HEK293 (cell line): Measurements from ENCODE around the gene NOC2L.

Experiments used
- IKZF3 ChIP-seq: fragments of 450-650 bp; IDR thresholded peaks from 2 replicates; pipeline ENCODE4 v1.5.0; 2018; ENCODE audit warnings: missing biosample characterization, mild to moderate bottlenecking, missing genetic modification characterization, moderate library complexity
- KLF8 ChIP-seq: fragments of 450-650 bp; formaldehyde crosslinking; IDR thresholded peaks from 2 replicates; pipeline ENCODE4 v1.5.1; 2016; ENCODE audit warnings: missing biosample characterization, missing genetic modification characterization
- SCRT1 ChIP-seq: fragments of 450-650 bp; formaldehyde crosslinking; IDR thresholded peaks from 2 replicates; pipeline ENCODE4 v1.5.1; 2016; ENCODE audit warnings: missing biosample characterization, missing genetic modification characterization, borderline replicate concordance
- SETDB1 ChIP-seq: IDR thresholded peaks from one replicate; pipeline ENCODE4 v1.6.1; 2017; ENCODE audit warnings: mild to moderate bottlenecking, low read length, moderate library complexity, mixed read lengths; ENCODE audit not compliant: insufficient read length
- ZBTB1 ChIP-seq: fragments of 450-650 bp; formaldehyde crosslinking; IDR thresholded peaks from 2 replicates; pipeline ENCODE4 v1.5.1; 2016; ENCODE audit warnings: missing biosample characterization, missing genetic modification characterization
- ZBTB20 ChIP-seq: fragments of 450-650 bp; formaldehyde crosslinking; IDR thresholded peaks from 2 replicates; pipeline ENCODE4 v1.5.1; 2016; ENCODE audit warnings: missing biosample characterization, missing genetic modification characterization
- ZBTB7A ChIP-seq: fragments of 450-650 bp; formaldehyde crosslinking; IDR thresholded peaks from 2 replicates; pipeline ENCODE4 v1.5.1; 2016; ENCODE audit warnings: low read depth, missing biosample characterization, missing genetic modification characterization
- ZNF16 ChIP-seq: fragments of 450-650 bp; formaldehyde crosslinking; IDR thresholded peaks from 2 replicates; pipeline ENCODE4 v1.5.1; 2016; ENCODE audit warnings: low read depth, missing biosample characterization, missing genetic modification characterization
- ZNF341 ChIP-seq: fragments of 450-650 bp; formaldehyde crosslinking; IDR thresholded peaks from 2 replicates; pipeline ENCODE4; 2016; ENCODE audit warnings: low read depth, missing biosample characterization, missing genetic modification characterization
- ZNF394 ChIP-seq: fragments of 450-650 bp; formaldehyde crosslinking; IDR thresholded peaks from 2 replicates; pipeline ENCODE4 v1.5.1; 2016; ENCODE audit warnings: missing biosample characterization, missing genetic modification characterization, mild to moderate bottlenecking, moderate library complexity, borderline replicate concordance
- ZNF600 ChIP-seq: fragments of 450-650 bp; formaldehyde crosslinking; IDR thresholded peaks from 2 replicates; pipeline ENCODE4 v1.5.1; 2016; ENCODE audit warnings: missing biosample characterization, missing genetic modification characterization
- ZNF701 ChIP-seq: fragments of 450-650 bp; formaldehyde crosslinking; IDR thresholded peaks from 2 replicates; pipeline ENCODE4 v1.5.1; 2016; ENCODE audit warnings: missing biosample characterization, missing genetic modification characterization
- ZNF837 ChIP-seq: fragments of 450-650 bp; formaldehyde crosslinking; IDR thresholded peaks from 2 replicates; pipeline ENCODE4 v1.5.1; 2016; ENCODE audit warnings: missing biosample characterization, missing genetic modification characterization
- ZSCAN30 ChIP-seq: fragments of 450-650 bp; IDR thresholded peaks from 2 replicates; pipeline ENCODE4 v1.5.1; 2018; ENCODE audit warnings: missing biosample characterization, mild to moderate bottlenecking, missing genetic modification characterization, moderate library complexity
- TF ChIP-seq, protein P1 (sequence below): fragments of 450-650 bp; formaldehyde crosslinking; IDR thresholded peaks from 2 replicates; pipeline ENCODE4 v1.5.1; 2016; ENCODE audit warnings: missing biosample characterization, missing genetic modification characterization
- TF ChIP-seq, protein P2 (sequence below): fragments of 450-650 bp; formaldehyde crosslinking; IDR thresholded peaks from 2 replicates; pipeline ENCODE4 v1.5.1; 2016; ENCODE audit warnings: missing biosample characterization, missing genetic modification characterization
- TF ChIP-seq, protein P3 (sequence below): fragments of 450-650 bp; formaldehyde crosslinking; IDR thresholded peaks from 2 replicates; pipeline ENCODE4 v1.5.1; 2016; ENCODE audit warnings: missing biosample characterization, missing genetic modification characterization
- TF ChIP-seq, protein P4 (sequence below): fragments of 450-650 bp; formaldehyde crosslinking; IDR thresholded peaks from 2 replicates; pipeline ENCODE4; 2016; ENCODE audit warnings: missing biosample characterization, missing genetic modification characterization

Gene NOC2L

DNA sequence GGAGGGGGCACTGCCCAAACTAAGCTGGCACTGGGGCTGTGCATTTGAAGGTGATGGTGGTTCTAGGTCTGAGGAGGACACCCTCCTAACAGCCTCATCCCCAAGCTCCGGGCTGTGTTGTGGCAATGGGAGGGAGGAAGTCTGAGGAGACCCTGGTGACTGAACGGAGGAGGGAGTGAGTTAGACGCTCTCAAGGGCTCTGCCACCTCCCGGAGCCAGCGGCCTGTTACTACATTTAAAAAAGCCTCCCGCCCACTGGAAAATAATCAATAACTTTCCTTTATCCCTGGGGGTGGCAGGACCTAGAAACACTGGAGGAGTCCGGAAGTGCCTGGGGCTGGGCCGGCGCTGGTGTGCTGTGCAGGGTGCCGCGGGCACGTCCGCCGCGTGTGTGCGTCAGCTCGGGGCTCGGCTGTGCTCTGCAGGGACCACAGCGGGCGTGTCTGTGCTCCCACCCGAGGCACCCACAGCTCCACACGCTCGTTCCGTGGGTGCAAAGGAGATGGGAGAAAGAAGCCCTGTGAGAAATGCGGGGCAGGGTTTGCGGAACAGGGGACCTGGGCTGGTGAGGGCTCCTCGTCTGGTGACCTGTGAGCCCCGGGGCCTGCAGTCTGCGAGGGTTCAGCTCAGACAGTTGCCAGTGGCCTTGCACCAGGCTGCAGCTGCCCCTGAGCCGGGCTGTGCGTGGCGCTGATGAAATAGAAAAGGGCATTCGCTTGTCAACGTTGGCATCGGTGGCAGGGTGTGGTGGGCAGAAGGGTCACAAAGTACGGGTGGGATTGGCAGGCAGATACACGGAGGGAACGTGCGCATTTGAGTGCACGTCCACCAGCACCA, 30.0 kb downstream of the NOC2L start (continued):
- TF ChIP-seq, protein P1, sequence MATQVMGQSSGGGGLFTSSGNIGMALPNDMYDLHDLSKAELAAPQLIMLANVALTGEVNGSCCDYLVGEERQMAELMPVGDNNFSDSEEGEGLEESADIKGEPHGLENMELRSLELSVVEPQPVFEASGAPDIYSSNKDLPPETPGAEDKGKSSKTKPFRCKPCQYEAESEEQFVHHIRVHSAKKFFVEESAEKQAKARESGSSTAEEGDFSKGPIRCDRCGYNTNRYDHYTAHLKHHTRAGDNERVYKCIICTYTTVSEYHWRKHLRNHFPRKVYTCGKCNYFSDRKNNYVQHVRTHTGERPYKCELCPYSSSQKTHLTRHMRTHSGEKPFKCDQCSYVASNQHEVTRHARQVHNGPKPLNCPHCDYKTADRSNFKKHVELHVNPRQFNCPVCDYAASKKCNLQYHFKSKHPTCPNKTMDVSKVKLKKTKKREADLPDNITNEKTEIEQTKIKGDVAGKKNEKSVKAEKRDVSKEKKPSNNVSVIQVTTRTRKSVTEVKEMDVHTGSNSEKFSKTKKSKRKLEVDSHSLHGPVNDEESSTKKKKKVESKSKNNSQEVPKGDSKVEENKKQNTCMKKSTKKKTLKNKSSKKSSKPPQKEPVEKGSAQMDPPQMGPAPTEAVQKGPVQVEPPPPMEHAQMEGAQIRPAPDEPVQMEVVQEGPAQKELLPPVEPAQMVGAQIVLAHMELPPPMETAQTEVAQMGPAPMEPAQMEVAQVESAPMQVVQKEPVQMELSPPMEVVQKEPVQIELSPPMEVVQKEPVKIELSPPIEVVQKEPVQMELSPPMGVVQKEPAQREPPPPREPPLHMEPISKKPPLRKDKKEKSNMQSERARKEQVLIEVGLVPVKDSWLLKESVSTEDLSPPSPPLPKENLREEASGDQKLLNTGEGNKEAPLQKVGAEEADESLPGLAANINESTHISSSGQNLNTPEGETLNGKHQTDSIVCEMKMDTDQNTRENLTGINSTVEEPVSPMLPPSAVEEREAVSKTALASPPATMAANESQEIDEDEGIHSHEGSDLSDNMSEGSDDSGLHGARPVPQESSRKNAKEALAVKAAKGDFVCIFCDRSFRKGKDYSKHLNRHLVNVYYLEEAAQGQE: no peak
- no peak for TF ChIP-seq ZBTB20 (tag by site-specific recombination)
- TF ChIP-seq, protein P2, sequence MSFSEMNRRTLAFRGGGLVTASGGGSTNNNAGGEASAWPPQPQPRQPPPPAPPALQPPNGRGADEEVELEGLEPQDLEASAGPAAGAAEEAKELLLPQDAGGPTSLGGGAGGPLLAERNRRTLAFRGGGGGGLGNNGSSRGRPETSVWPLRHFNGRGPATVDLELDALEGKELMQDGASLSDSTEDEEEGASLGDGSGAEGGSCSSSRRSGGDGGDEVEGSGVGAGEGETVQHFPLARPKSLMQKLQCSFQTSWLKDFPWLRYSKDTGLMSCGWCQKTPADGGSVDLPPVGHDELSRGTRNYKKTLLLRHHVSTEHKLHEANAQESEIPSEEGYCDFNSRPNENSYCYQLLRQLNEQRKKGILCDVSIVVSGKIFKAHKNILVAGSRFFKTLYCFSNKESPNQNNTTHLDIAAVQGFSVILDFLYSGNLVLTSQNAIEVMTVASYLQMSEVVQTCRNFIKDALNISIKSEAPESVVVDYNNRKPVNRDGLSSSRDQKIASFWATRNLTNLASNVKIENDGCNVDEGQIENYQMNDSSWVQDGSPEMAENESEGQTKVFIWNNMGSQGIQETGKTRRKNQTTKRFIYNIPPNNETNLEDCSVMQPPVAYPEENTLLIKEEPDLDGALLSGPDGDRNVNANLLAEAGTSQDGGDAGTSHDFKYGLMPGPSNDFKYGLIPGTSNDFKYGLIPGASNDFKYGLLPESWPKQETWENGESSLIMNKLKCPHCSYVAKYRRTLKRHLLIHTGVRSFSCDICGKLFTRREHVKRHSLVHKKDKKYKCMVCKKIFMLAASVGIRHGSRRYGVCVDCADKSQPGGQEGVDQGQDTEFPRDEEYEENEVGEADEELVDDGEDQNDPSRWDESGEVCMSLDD (tag by site-specific recombination): no peak
- TF ChIP-seq ZNF837 (tag by site-specific recombination): no peak
- TF ChIP-seq, protein P3, sequence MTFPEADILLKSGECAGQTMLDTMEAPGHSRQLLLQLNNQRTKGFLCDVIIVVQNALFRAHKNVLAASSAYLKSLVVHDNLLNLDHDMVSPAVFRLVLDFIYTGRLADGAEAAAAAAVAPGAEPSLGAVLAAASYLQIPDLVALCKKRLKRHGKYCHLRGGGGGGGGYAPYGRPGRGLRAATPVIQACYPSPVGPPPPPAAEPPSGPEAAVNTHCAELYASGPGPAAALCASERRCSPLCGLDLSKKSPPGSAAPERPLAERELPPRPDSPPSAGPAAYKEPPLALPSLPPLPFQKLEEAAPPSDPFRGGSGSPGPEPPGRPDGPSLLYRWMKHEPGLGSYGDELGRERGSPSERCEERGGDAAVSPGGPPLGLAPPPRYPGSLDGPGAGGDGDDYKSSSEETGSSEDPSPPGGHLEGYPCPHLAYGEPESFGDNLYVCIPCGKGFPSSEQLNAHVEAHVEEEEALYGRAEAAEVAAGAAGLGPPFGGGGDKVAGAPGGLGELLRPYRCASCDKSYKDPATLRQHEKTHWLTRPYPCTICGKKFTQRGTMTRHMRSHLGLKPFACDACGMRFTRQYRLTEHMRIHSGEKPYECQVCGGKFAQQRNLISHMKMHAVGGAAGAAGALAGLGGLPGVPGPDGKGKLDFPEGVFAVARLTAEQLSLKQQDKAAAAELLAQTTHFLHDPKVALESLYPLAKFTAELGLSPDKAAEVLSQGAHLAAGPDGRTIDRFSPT (tag by site-specific recombination): peak; percentile 35; the same call in 1 of the 2 replicates
- no peak for TF ChIP-seq ZSCAN30 (tag by site-specific recombination)
- TF ChIP-seq, protein P4, sequence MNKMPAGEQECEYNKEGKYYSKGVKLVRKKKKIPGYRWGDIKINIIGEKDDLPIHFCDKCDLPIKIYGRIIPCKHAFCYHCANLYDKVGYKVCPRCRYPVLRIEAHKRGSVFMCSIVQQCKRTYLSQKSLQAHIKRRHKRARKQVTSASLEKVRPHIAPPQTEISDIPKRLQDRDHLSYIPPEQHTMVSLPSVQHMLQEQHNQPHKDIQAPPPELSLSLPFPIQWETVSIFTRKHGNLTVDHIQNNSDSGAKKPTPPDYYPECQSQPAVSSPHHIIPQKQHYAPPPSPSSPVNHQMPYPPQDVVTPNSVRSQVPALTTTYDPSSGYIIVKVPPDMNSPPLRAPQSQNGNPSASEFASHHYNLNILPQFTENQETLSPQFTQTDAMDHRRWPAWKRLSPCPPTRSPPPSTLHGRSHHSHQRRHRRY (tag by site-specific recombination): no peak
- TF ChIP-seq ZNF16 (tag by site-specific recombination): no peak
- peak; percentile 17; the same call in 1 of the 2 replicates for TF ChIP-seq ZNF341
- no peak for TF ChIP-seq SETDB1
- TF ChIP-seq ZBTB1: no peak
- TF ChIP-seq ZNF394 (tag by site-specific recombination): no peak
- TF ChIP-seq ZNF701 (tag by site-specific recombination): no peak
- 0 out of 2 replicates have a peak, but pooled peaks have one; percentile 30 for TF ChIP-seq IKZF3 (tag by site-specific recombination)
- TF ChIP-seq ZBTB7A (tag by site-specific recombination): no peak
- TF ChIP-seq SCRT1 (tag by site-specific recombination): no peak
- TF ChIP-seq KLF8: no peak
- TF ChIP-seq ZNF600 (tag by site-specific recombination): peak; percentile 62; the same call in 1 of the 2 replicates
